ENCODE measurements around the gene ZNF207.
"Not testable (repeated sequence)": the region's sequence is repeated elsewhere in the genome, so short reads cannot be mapped to it uniquely, and the experiment has no call there.

The ZNF207 gene

GRCh38 chr17:32317353-32317752 is 32.6 kb upstream of the ZNF207 start:
- no peak for DNase-seq
- no peaks in the 10 kb centered on the region for H3K4me1 ChIP-seq (ENCODE audit: control insufficient read depth, insufficient read depth, low read length, poor library complexity, severe bottlenecking)

GRCh38 chr17:32318071-32318470 is 31.9 kb upstream of the ZNF207 start:
- Histone ChIP-seq H3K4me3 (ENCODE audit: insufficient read depth, low read depth, low read length, poor library complexity, severe bottlenecking) (no peak overlapping the region), H3K36me3 (ENCODE audit: control insufficient read depth, insufficient read depth, low read length) (no peaks in the 10 kb centered on the region), H3K9me3 (ENCODE audit: control insufficient read depth, low read length) (no peaks in the 10 kb centered on the region), H3K27me3 (replicated peaks; ENCODE audit: control insufficient read depth, insufficient read depth, low read length, poor library complexity, severe bottlenecking) (no peaks in the 10 kb centered on the region), H3K4me1 (ENCODE audit: control insufficient read depth, insufficient read depth, low read length, poor library complexity, severe bottlenecking) (no peaks in the 10 kb centered on the region), H3K27ac (ENCODE audit: insufficient read depth, low read length, poor library complexity, severe bottlenecking) (no peak overlapping the region)
- no peak for DNase-seq

More at GRCh38 chr17:32317353-32317752, 32.6 kb upstream of the ZNF207 start:
- no peak overlapping the region for H3K27ac ChIP-seq (ENCODE audit: insufficient read depth, low read length, poor library complexity, severe bottlenecking)
- H3K9me3 ChIP-seq (ENCODE audit: control insufficient read depth, low read length) = no peaks in the 10 kb centered on the region
- no peaks in the 10 kb centered on the region for H3K27me3 ChIP-seq (replicated peaks; ENCODE audit: control insufficient read depth, insufficient read depth, low read length, poor library complexity, severe bottlenecking)
- H3K36me3 ChIP-seq (ENCODE audit: control insufficient read depth, insufficient read depth, low read length) = no peaks in the 10 kb centered on the region
- H3K4me3 ChIP-seq (ENCODE audit: insufficient read depth, low read depth, low read length, poor library complexity, severe bottlenecking) = no peak overlapping the region

- Histone ChIP-seq H3K36me3 (ENCODE audit: control insufficient read depth, insufficient read depth, low read length) (no peaks in the 10 kb centered on the region), H3K4me1 (ENCODE audit: control insufficient read depth, insufficient read depth, low read length, poor library complexity, severe bottlenecking) (peaks cover 10% of the 10 kb centered on the region), H3K9me3 (ENCODE audit: control insufficient read depth, low read length) (no peaks in the 10 kb centered on the region), H3K27ac (ENCODE audit: insufficient read depth, low read length, poor library complexity, severe bottlenecking) (no peak overlapping the region), H3K27me3 (replicated peaks; ENCODE audit: control insufficient read depth, insufficient read depth, low read length, poor library complexity, severe bottlenecking) (no peaks in the 10 kb centered on the region), H3K4me3 (ENCODE audit: insufficient read depth, low read depth, low read length, poor library complexity, severe bottlenecking) (no peak overlapping the region)
- peak; percentile 44 to 57 (median 49) for DNase-seq
Observed at GRCh38 chr17:32319548-32319905, 30.4 kb upstream of the ZNF207 start.

GRCh38 chr17:32320080-32320479 is 29.9 kb upstream of the ZNF207 start:
- not testable (repeated sequence) for H3K4me3 ChIP-seq (ENCODE audit: insufficient read depth, low read depth, low read length, poor library complexity, severe bottlenecking); H3K4me1 ChIP-seq (ENCODE audit: control insufficient read depth, insufficient read depth, low read length, poor library complexity, severe bottlenecking); H3K36me3 ChIP-seq (ENCODE audit: control insufficient read depth, insufficient read depth, low read length); H3K27me3 ChIP-seq (replicated peaks; ENCODE audit: control insufficient read depth, insufficient read depth, low read length, poor library complexity, severe bottlenecking); DNase-seq; H3K27ac ChIP-seq (ENCODE audit: insufficient read depth, low read length, poor library complexity, severe bottlenecking); H3K9me3 ChIP-seq (ENCODE audit: control insufficient read depth, low read length)

- H3K27me3 ChIP-seq (replicated peaks; ENCODE audit: control insufficient read depth, insufficient read depth, low read length, poor library complexity, severe bottlenecking) = no peaks in the 10 kb centered on the region
- H3K27ac ChIP-seq (ENCODE audit: insufficient read depth, low read length, poor library complexity, severe bottlenecking) = no peak overlapping the region
- no peak for DNase-seq
- peaks cover 10% of the 10 kb centered on the region for H3K4me1 ChIP-seq (ENCODE audit: control insufficient read depth, insufficient read depth, low read length, poor library complexity, severe bottlenecking)
- H3K36me3 ChIP-seq (ENCODE audit: control insufficient read depth, insufficient read depth, low read length) = no peaks in the 10 kb centered on the region
- no peak overlapping the region for H3K4me3 ChIP-seq (ENCODE audit: insufficient read depth, low read depth, low read length, poor library complexity, severe bottlenecking)
- H3K9me3 ChIP-seq (ENCODE audit: control insufficient read depth, low read length) = no peaks in the 10 kb centered on the region
Observed at GRCh38 chr17:32320847-32321246, 29.1 kb upstream of the ZNF207 start.

GRCh38 chr17:32323046-32323445 is 26.9 kb upstream of the ZNF207 start:
- H3K9me3 ChIP-seq (ENCODE audit: control insufficient read depth, low read length) = no peaks in the 10 kb centered on the region
- no peaks in the 10 kb centered on the region for H3K27me3 ChIP-seq (replicated peaks; ENCODE audit: control insufficient read depth, insufficient read depth, low read length, poor library complexity, severe bottlenecking)
- no peaks in the 10 kb centered on the region for H3K36me3 ChIP-seq (ENCODE audit: control insufficient read depth, insufficient read depth, low read length)
- no peak overlapping the region for H3K27ac ChIP-seq (ENCODE audit: insufficient read depth, low read length, poor library complexity, severe bottlenecking)
- DNase-seq = no peak
- no peak overlapping the region for H3K4me3 ChIP-seq (ENCODE audit: insufficient read depth, low read depth, low read length, poor library complexity, severe bottlenecking)
- H3K4me1 ChIP-seq (ENCODE audit: control insufficient read depth, insufficient read depth, low read length, poor library complexity, severe bottlenecking) = peaks cover 10% of the 10 kb centered on the region

- H3K27ac ChIP-seq (ENCODE audit: insufficient read depth, low read length, poor library complexity, severe bottlenecking) = peak overlapping the region; percentile 40
Observed at GRCh38 chr17:32323811-32324491, 26.0 kb upstream of the ZNF207 start.

GRCh38 chr17:32327911-32328310 is 22.0 kb upstream of the ZNF207 start:
- Histone ChIP-seq H3K27ac (ENCODE audit: insufficient read depth, low read length, poor library complexity, severe bottlenecking) (no peak overlapping the region), H3K4me1 (ENCODE audit: control insufficient read depth, insufficient read depth, low read length, poor library complexity, severe bottlenecking) (peaks cover 12% of the 10 kb centered on the region), H3K27me3 (replicated peaks; ENCODE audit: control insufficient read depth, insufficient read depth, low read length, poor library complexity, severe bottlenecking) (no peaks in the 10 kb centered on the region), H3K36me3 (ENCODE audit: control insufficient read depth, insufficient read depth, low read length) (no peaks in the 10 kb centered on the region), H3K4me3 (ENCODE audit: insufficient read depth, low read depth, low read length, poor library complexity, severe bottlenecking) (no peak overlapping the region), H3K9me3 (ENCODE audit: control insufficient read depth, low read length) (no peaks in the 10 kb centered on the region)
- no peak for DNase-seq

More at GRCh38 chr17:32323811-32324491, 26.0 kb upstream of the ZNF207 start:
- DNase-seq = peak in 1 of 3 donors; percentile 9
- no peaks in the 10 kb centered on the region for H3K27me3 ChIP-seq (replicated peaks; ENCODE audit: control insufficient read depth, insufficient read depth, low read length, poor library complexity, severe bottlenecking)
- H3K9me3 ChIP-seq (ENCODE audit: control insufficient read depth, low read length) = no peaks in the 10 kb centered on the region
- H3K4me1 ChIP-seq (ENCODE audit: control insufficient read depth, insufficient read depth, low read length, poor library complexity, severe bottlenecking) = peaks cover 10% of the 10 kb centered on the region
- H3K4me3 ChIP-seq (ENCODE audit: insufficient read depth, low read depth, low read length, poor library complexity, severe bottlenecking) = peak overlapping the region; percentile 24
- H3K36me3 ChIP-seq (ENCODE audit: control insufficient read depth, insufficient read depth, low read length) = no peaks in the 10 kb centered on the region

- peaks cover 12% of the 10 kb centered on the region for H3K36me3 ChIP-seq (ENCODE audit: control insufficient read depth, insufficient read depth, low read length)
- no peaks in the 10 kb centered on the region for H3K27me3 ChIP-seq (replicated peaks; ENCODE audit: control insufficient read depth, insufficient read depth, low read length, poor library complexity, severe bottlenecking)
- H3K4me1 ChIP-seq (ENCODE audit: control insufficient read depth, insufficient read depth, low read length, poor library complexity, severe bottlenecking) = peaks cover 2% of the 10 kb centered on the region
- H3K27ac ChIP-seq (ENCODE audit: insufficient read depth, low read length, poor library complexity, severe bottlenecking) = no peak overlapping the region
- no peak for DNase-seq
- H3K4me3 ChIP-seq (ENCODE audit: insufficient read depth, low read depth, low read length, poor library complexity, severe bottlenecking) = no peak overlapping the region
- H3K9me3 ChIP-seq (ENCODE audit: control insufficient read depth, low read length) = no peaks in the 10 kb centered on the region
Observed at GRCh38 chr17:32330147-32330546, 19.8 kb upstream of the ZNF207 start.

- Histone ChIP-seq H3K4me3 (ENCODE audit: insufficient read depth, low read depth, low read length, poor library complexity, severe bottlenecking) (no peak overlapping the region), H3K36me3 (ENCODE audit: control insufficient read depth, insufficient read depth, low read length) (peaks cover 15% of the 10 kb centered on the region), H3K27ac (ENCODE audit: insufficient read depth, low read length, poor library complexity, severe bottlenecking) (peak overlapping the region; percentile 21), H3K4me1 (ENCODE audit: control insufficient read depth, insufficient read depth, low read length, poor library complexity, severe bottlenecking) (peaks cover 2% of the 10 kb centered on the region), H3K9me3 (ENCODE audit: control insufficient read depth, low read length) (no peaks in the 10 kb centered on the region), H3K27me3 (replicated peaks; ENCODE audit: control insufficient read depth, insufficient read depth, low read length, poor library complexity, severe bottlenecking) (no peaks in the 10 kb centered on the region)
- DNase-seq = no peak
Observed at GRCh38 chr17:32331243-32332040, 18.5 kb upstream of the ZNF207 start.
